Spleen (tissue), 7 donors: ENCODE measurements around the gene TUBB4A.

Source experiments
- CTCF ChIP-seq, 11 experiments: fragments of 200-600 bp in 7 of 11; fragments of 450-650 bp in 4 of 11; sonication (generic) in 4 of 11; IDR thresholded peaks in 8 of 11; conservative IDR thresholded peaks in 3 of 11; 1 replicate in 7 of 11; 2 replicates in 4 of 11; pipeline versions ENCODE4 v1.4.0 to v1.8.0; 2016 to 2021; ENCODE audit warnings: antibody characterized with exemption in 11 of 11, inconsistent platforms in 4 of 11, mild to moderate bottlenecking in 1 of 11
- POLR2A ChIP-seq, 3 donors: fragments of 450-650 bp; IDR thresholded peaks; one replicate each; pipeline ENCODE4 v1.5.1; 2017; ENCODE audit warnings: antibody characterized with exemption in 3 of 3, mild to moderate bottlenecking in 1 of 3
- donor health status: DM: no; HTN: no; CAD: no; lungs with moderate emphysema.
- donor health status: DM: no; HTN: no; CAD: no.
- donor health status: DM: no; HTN: no; CAD: no.

- TF ChIP-seq CTCF (IDR thresholded peaks at IDR 0.05 in 8 of 11, conservative IDR thresholded peaks at IDR 0.05 in 3 of 11): no peak
- no peak for TF ChIP-seq POLR2A (IDR thresholded peaks at IDR 0.05)
Observed at GRCh38 chr19:6446452-6446851, 55.7 kb downstream of the TUBB4A start.
